Measurements from ENCODE around the gene PRR3. TPM values are rescaled to one million over a fixed set of nuclear protein-coding genes. Genes with fewer than 3 reads are reported as not detected.
"Not testable (repeated sequence)": the region's sequence is repeated elsewhere in the genome, so short reads cannot be mapped to it uniquely, and the experiment has no call there.

Gene PRR3
- 5.1 and 7.7 TPM in 2 replicates for total RNA-seq (2014; rRNA removed; shearing (Covaris generic))

- DNase-seq (ENCODE audit: low spot score): peak; percentile 89
Measured at GRCh38 chr6:30556906-30557682, at the start of gene PRR3. TSS of gene PRR3 (plus strand) at chr6:30557295. CDS start at chr6:30557345, 50 bp downstream.

GRCh38 chr6:30507849-30508827 lies 49.0 kb upstream of the PRR3 start:
- no peak for DNase-seq (ENCODE audit: low spot score)

GRCh38 chr6:30508890-30509736 lies 48.0 kb upstream of the PRR3 start:
- no peak for DNase-seq (ENCODE audit: low spot score)

GRCh38 chr6:30510419-30511168 lies 46.5 kb upstream of the PRR3 start:
- no peak for DNase-seq (ENCODE audit: low spot score)

- no peak for DNase-seq (ENCODE audit: low spot score)
Measured at GRCh38 chr6:30511169-30511546, 45.9 kb upstream of the PRR3 start.

GRCh38 chr6:30513451-30513850 lies 43.6 kb upstream of the PRR3 start:
- DNase-seq (ENCODE audit: low spot score): no peak

- DNase-seq (ENCODE audit: low spot score): no peak
Measured at GRCh38 chr6:30515106-30515505, 42.0 kb upstream of the PRR3 start.

- peak; percentile 94 for DNase-seq (ENCODE audit: low spot score)
Measured at GRCh38 chr6:30515944-30516753, 40.9 kb upstream of the PRR3 start.

GRCh38 chr6:30516754-30517076 lies 40.4 kb upstream of the PRR3 start:
- DNase-seq (ENCODE audit: low spot score): not testable (repeated sequence)

- DNase-seq (ENCODE audit: low spot score): not testable (repeated sequence)
Measured at GRCh38 chr6:30517767-30518504, 39.2 kb upstream of the PRR3 start.

GRCh38 chr6:30518505-30519145 lies 38.5 kb upstream of the PRR3 start:
- not testable (repeated sequence) for DNase-seq (ENCODE audit: low spot score)

GRCh38 chr6:30520522-30520921 lies 36.6 kb upstream of the PRR3 start:
- DNase-seq (ENCODE audit: low spot score): no peak

- peak; percentile 73 for DNase-seq (ENCODE audit: low spot score)
Measured at GRCh38 chr6:30521082-30521481, 36.0 kb upstream of the PRR3 start.

- not testable (repeated sequence) for DNase-seq (ENCODE audit: low spot score)
Measured at GRCh38 chr6:30521952-30522351, 35.1 kb upstream of the PRR3 start.

- DNase-seq (ENCODE audit: low spot score): not testable (repeated sequence)
Measured at GRCh38 chr6:30526444-30526843, 30.7 kb upstream of the PRR3 start.

GRCh38 chr6:30529349-30529875 lies 27.7 kb upstream of the PRR3 start:
- not testable (repeated sequence) for DNase-seq (ENCODE audit: low spot score)

GRCh38 chr6:30530014-30530413 lies 27.1 kb upstream of the PRR3 start:
- no peak for DNase-seq (ENCODE audit: low spot score)
